SH-SY5Y (cell line): ENCODE data around the gene SLC9C2.

ENCODE experiments used
- GATA2 ChIP-seq: IDR thresholded peaks from 2 replicates; pipeline ENCODE4 v1.6.1; 2011; ENCODE audit warnings: mild to moderate bottlenecking, low read depth, low read length
- GATA3 ChIP-seq: IDR thresholded peaks from 2 replicates; pipeline ENCODE4 v1.6.1; 2011; ENCODE audit warnings: low read depth, mild to moderate bottlenecking, low read length, moderate library complexity

DNA sequence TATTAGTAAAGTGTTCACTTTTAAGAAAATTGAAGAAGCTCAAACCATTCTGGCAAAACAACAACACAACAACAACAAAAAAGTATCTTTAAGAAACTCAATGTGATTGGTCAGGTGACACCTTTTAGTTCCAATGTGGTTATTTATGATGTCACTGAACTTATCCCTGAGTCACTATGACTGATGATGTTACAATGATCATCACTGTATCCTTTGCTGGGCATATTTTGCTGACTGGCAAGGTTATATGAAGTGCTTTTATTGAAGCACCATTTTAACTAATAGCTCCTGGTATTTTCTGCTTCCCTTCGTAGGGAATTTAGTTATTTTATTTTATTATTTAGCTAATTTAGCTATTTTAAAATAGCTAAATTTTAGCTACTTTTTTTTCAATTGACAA is 32.2 kb upstream of the SLC9C2 start, which contains the start of gene TEX50:
- no peak for TF ChIP-seq GATA2
- no peak for TF ChIP-seq GATA3
